Subcutaneous abdominal adipose tissue (tissue), 5 donors: ENCODE measurements around the gene PATE3.

Experiments
- H3K27ac ChIP-seq: one replicate; pipeline ENCODE4 v1.7.0; 2013; ENCODE audit warnings: low read depth, mild to moderate bottlenecking, inconsistent platforms, low read length, moderate library complexity
- H3K27me3 ChIP-seq, 5 donors: one replicate each; pipeline ENCODE4 v1.7.0; 2013; ENCODE audit warnings: low read length in 5 of 5, inconsistent platforms in 1 of 5; ENCODE audit not compliant: control insufficient read depth in 5 of 5, insufficient read depth in 4 of 5
- H3K36me3 ChIP-seq, 5 donors: one replicate each; pipeline ENCODE4 v1.7.0; 2013; ENCODE audit warnings: low read length in 5 of 5; ENCODE audit not compliant: control insufficient read depth in 5 of 5, insufficient read depth in 5 of 5
- H3K4me1 ChIP-seq, 5 donors: one replicate each; pipeline ENCODE4 v1.7.0; 2013; ENCODE audit warnings: low read length in 5 of 5, mild to moderate bottlenecking in 3 of 5, moderate library complexity in 1 of 5; ENCODE audit not compliant: control insufficient read depth in 5 of 5, insufficient read depth in 5 of 5
- H3K4me3 ChIP-seq, 5 donors: one replicate each; pipeline ENCODE4 v1.7.0; 2013; ENCODE audit warnings: low read length in 5 of 5, low read depth in 1 of 5
- H3K9ac ChIP-seq, 5 donors: one replicate each; pipeline ENCODE4 v1.7.0; 2013; ENCODE audit warnings: low read length in 5 of 5, mild to moderate bottlenecking in 4 of 5, moderate library complexity in 3 of 5
- H3K9me3 ChIP-seq, 5 donors: one replicate each; pipeline ENCODE4 v1.7.0; 2013; ENCODE audit warnings: low read length in 5 of 5; ENCODE audit not compliant: control insufficient read depth in 5 of 5
- donor health status: healthy.
- donor health status: healthy.
- donor health status: healthy.
- donor health status: healthy.
- donor health status: healthy.

Gene PATE3

DNA sequence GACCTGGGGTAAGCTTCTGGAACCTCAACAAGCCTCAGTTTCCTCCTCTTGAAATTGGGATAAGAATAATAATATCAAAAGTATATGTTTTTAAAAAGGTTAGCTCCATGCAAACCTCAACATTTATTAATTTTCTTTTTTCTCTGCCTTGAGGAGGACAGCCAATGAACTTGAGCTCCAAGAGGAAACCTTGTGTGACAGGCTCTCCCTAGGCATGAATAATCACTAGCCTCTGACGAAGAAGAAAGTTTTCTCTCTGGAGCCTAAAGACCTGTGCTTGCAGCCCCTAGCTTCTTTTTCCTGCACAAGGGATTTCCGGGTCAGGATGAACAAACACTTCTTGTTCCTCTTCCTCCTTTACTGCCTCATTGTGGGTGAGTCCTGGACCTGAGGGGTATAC, at the start of gene PATE3:
Gene PATE3, plus strand, starts transcription at position 301 of the 400 bp plus-strand sequence. Its CDS starts 25 bp downstream, at position 326.
- H3K4me3 ChIP-seq, result no peak within 1 kb of the TSS
- peaks cover 0 to 12% (median 6%) of the 10 kb centered on the region in 5 donors for H3K9me3 ChIP-seq
- no peak within 1 kb of the TSS for H3K9ac ChIP-seq
- H3K4me1 ChIP-seq, result no peaks in the 10 kb centered on the region
- H3K36me3 ChIP-seq, result no peaks in the 10 kb centered on the region
- H3K27ac ChIP-seq, result no peak within 1 kb of the TSS
- H3K27me3 ChIP-seq, result no peaks in the 10 kb centered on the region

DNA sequence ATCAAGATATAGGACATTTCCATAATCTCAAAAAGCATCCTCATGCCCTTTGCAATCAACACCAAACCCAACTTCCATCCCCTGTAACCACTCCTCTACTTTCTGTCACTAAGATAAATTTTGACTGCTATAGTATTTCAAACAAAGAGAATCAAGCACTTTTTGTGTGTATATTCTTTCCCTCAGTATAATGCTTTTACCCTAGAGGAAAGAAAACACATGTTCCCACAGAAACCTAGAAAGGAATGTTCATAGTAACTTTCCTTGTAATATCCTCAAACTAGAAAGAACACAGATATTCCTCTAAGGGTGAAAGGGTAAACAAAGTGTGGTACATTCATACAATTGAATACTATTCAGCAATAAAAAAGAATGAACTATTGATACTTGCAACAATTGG, 47.3 kb upstream of the PATE3 start:
- no peaks in the 10 kb centered on the region for H3K9me3 ChIP-seq
- no peak overlapping the region for H3K9ac ChIP-seq
- no peak overlapping the region for H3K4me3 ChIP-seq
- H3K36me3 ChIP-seq, result no peaks in the 10 kb centered on the region
- no peaks in the 10 kb centered on the region for H3K27me3 ChIP-seq
- no peak overlapping the region for H3K27ac ChIP-seq
- H3K4me1 ChIP-seq, result no peaks in the 10 kb centered on the region

GRCh38 chr11:125743681-125744080, 44.2 kb upstream of the PATE3 start:
- Histone ChIP-seq H3K9ac (no peak overlapping the region), H3K27me3 (peaks cover 0 to 3% (median 0%) of the 10 kb centered on the region in 5 donors), H3K4me1 (no peaks in the 10 kb centered on the region), H3K27ac (no peak overlapping the region), H3K9me3 (no peaks in the 10 kb centered on the region), H3K4me3 (no peak overlapping the region), H3K36me3 (no peaks in the 10 kb centered on the region)

DNA sequence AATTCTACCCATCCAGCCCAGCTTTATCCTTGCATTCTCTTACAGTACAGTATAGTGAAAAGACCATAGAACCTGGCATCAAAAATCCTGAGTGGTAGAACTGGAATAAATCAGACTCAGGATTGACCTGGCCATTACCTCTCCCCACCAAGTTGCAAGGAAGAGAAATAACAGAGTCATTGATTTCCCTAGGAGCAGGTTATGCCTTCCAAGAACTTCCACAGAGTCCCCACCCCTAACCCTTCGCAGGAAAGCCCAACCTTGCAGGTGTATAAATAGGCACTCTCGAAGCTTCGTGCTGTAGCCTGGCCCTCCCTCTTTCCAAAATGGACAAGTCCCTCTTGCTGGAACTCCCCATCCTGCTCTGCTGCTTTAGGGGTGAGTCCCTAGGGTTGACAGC, 41.9 kb upstream of the PATE3 start, which contains the start of gene PATE1:
Gene PATE1, plus strand, starts transcription at position 301 of the 400 bp plus-strand sequence. Its CDS starts 26 bp downstream, at position 327.
- H3K9ac ChIP-seq, result no peak within 1 kb of the TSS
- H3K27ac ChIP-seq, result no peak within 1 kb of the TSS
- H3K9me3 ChIP-seq, result no peaks in the 10 kb centered on the region
- no peak within 1 kb of the TSS for H3K4me3 ChIP-seq
- H3K27me3 ChIP-seq, result peaks cover 0 to 3% (median 0%) of the 10 kb centered on the region in 5 donors
- H3K36me3 ChIP-seq, result no peaks in the 10 kb centered on the region
- no peaks in the 10 kb centered on the region for H3K4me1 ChIP-seq

DNA sequence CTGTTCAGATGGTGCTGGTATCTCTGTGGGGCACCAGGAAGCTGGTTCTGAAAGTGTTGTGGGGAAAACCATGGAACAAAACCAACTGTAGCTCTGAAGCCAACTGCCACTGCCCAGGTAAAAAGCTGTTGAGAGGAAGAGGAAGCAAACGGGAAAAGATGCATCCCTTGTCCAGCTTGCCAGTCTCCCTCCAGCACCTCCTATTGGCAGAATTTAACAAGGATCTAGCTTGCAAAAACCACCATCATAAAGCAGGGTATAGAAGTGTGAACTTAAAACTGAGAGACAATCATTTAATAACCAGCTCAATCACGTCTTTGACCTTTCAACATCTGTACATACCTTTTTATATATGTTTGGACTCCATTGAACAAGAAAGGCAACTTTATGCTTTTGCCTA, 37.3 kb upstream of the PATE3 start:
- Histone ChIP-seq H3K4me3 (no peak overlapping the region), H3K27me3 (peaks cover 0 to 3% (median 0%) of the 10 kb centered on the region in 5 donors), H3K27ac (no peak overlapping the region), H3K9ac (no peak overlapping the region), H3K9me3 (no peaks in the 10 kb centered on the region), H3K36me3 (no peaks in the 10 kb centered on the region), H3K4me1 (no peaks in the 10 kb centered on the region)

- Histone ChIP-seq H3K9me3 (peaks cover 0 to 4% (median 0%) of the 10 kb centered on the region in 5 donors), H3K9ac (no peak overlapping the region), H3K36me3 (no peaks in the 10 kb centered on the region), H3K4me1 (no peaks in the 10 kb centered on the region), H3K4me3 (no peak overlapping the region), H3K27ac (no peak overlapping the region), H3K27me3 (peaks cover 0 to 2% (median 0%) of the 10 kb centered on the region in 5 donors)
Measured at GRCh38 chr11:125756050-125756449, 31.9 kb upstream of the PATE3 start.

DNA sequence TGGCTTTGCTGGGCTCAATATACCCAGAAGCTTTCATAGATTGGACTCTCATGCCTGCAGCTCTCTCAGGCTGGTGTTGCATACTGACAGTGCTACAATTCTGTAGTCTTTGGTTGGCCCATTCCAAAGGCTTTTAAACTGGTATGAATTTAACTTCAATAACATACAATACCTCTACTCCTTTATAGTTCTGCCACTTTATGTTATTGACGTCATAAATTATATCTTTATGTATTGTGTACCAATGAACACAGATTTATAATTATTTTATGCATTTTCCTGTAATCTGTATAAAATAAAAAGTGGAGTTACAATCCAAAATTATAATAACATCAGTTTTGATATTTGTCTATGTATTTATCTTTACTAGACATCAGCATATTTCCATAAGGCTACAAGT, 25.5 kb upstream of the PATE3 start:
- H3K4me3 ChIP-seq, result no peak overlapping the region
- peaks cover 0 to under 1% (median 0%) of the 10 kb centered on the region in 5 donors for H3K9me3 ChIP-seq
- peaks cover 0 to 3% (median 0%) of the 10 kb centered on the region in 5 donors for H3K27me3 ChIP-seq
- no peak overlapping the region for H3K9ac ChIP-seq
- H3K4me1 ChIP-seq, result no peaks in the 10 kb centered on the region
- H3K27ac ChIP-seq, result no peak overlapping the region
- no peaks in the 10 kb centered on the region for H3K36me3 ChIP-seq

DNA sequence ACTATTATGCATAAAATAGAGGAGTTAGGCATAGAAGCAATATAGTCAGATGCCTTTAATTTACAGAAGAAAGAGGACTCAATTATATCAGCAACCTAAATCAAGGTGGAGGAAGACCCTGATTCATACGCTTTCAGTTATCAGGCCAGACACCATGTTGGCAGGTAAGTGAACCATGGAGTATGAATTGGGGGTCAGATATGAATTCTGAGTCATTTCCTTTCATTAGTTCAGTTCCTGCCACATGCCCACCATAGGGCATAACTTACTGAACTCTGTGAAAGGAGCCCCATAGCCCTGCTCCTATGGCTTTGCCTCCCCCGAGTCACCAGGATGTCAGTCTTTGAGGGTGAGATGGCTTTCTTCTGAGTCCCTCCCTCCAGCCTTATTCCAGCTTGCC, 24.4 kb upstream of the PATE3 start:
- Histone ChIP-seq H3K36me3 (no peaks in the 10 kb centered on the region), H3K4me3 (no peak overlapping the region), H3K4me1 (no peaks in the 10 kb centered on the region), H3K27me3 (peaks cover 0 to 3% (median 0%) of the 10 kb centered on the region in 5 donors), H3K9ac (no peak overlapping the region), H3K9me3 (no peaks in the 10 kb centered on the region), H3K27ac (no peak overlapping the region)

GRCh38 chr11:125766251-125766650, 21.7 kb upstream of the PATE3 start:
- Histone ChIP-seq H3K9ac (no peak overlapping the region), H3K27me3 (peaks cover 0 to 3% (median 0%) of the 10 kb centered on the region in 5 donors), H3K36me3 (no peaks in the 10 kb centered on the region), H3K27ac (no peak overlapping the region), H3K4me1 (no peaks in the 10 kb centered on the region), H3K9me3 (no peaks in the 10 kb centered on the region), H3K4me3 (no peak overlapping the region)

- H3K27ac ChIP-seq, result no peak overlapping the region
- no peaks in the 10 kb centered on the region for H3K9me3 ChIP-seq
- no peak overlapping the region for H3K9ac ChIP-seq
- no peaks in the 10 kb centered on the region for H3K36me3 ChIP-seq
- H3K27me3 ChIP-seq, result peaks cover 0 to 3% (median 0%) of the 10 kb centered on the region in 5 donors
- H3K4me3 ChIP-seq, result no peak overlapping the region
- peaks cover 0 to 8% (median 0%) of the 10 kb centered on the region in 5 donors for H3K4me1 ChIP-seq
Measured at GRCh38 chr11:125768336-125769046, 19.4 kb upstream of the PATE3 start.
